Gastroesophageal sphincter (tissue), 3 donors: ENCODE results near the gene CCDC86.

ENCODE experiments used
- CTCF ChIP-seq, 4 experiments: fragments of 200-600 bp in 2 of 4; fragments of 450-650 bp in 2 of 4; sonication (generic) in 1 of 4; IDR thresholded peaks; one replicate each; pipeline ENCODE4 v1.5.1; 2017 to 2019; ENCODE audit warnings: antibody characterized with exemption in 4 of 4, mild to moderate bottlenecking in 2 of 4, moderate library complexity in 2 of 4
- EP300 ChIP-seq: sonication (generic); formaldehyde crosslinking; IDR thresholded peaks from one replicate; pipeline ENCODE4 v1.6.1; 2017; ENCODE audit warnings: antibody characterized with exemption, mild to moderate bottlenecking
- POLR2A ChIP-seq, 2 donors: fragments of 450-650 bp; IDR thresholded peaks; one replicate each; pipeline ENCODE4 v1.6.1; 2017; ENCODE audit warnings: antibody characterized with exemption in 2 of 2, mild to moderate bottlenecking in 2 of 2, moderate library complexity in 1 of 2
- POLR2AphosphoS5 ChIP-seq: sonication (generic); formaldehyde crosslinking; IDR thresholded peaks from one replicate; pipeline ENCODE4 v1.6.1; 2017; ENCODE audit warnings: antibody characterized with exemption

DNA sequence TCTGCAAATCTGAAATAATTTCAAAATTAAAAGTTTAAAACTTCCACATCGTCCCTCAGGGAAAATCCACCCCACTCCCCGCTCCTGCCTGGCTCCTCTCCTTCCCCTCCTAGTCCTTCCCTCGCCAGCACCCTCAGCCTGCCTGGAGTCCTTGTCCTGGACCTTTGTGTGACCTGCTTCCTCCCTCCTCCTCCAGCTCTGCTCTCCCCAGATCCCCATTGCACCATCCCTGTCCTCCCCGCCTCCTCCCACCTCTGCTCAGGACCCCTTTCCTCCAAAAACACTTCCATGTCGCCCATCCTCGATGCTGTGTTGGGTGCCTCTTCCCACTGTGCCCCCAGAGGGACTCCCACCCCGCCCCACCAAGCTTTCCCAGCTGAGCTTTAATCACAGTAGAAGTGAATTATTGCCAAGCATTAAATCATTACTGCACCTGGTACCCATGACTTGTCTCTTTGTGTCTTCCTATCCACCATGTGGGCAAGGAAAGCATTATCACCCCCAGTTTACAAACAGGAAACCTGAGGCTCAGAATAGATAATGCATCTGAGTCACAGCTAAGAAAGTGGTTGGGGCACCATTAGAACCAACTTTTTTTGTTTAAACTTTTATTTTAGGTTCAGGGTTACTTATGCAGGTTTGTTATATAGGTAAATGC lies 23.1 kb downstream of the CCDC86 start:
- TF ChIP-seq CTCF (IDR thresholded peaks at IDR 0.05): no peak
- no peak for TF ChIP-seq POLR2A (IDR thresholded peaks at IDR 0.05)
- no peak for TF ChIP-seq EP300
- no peak for TF ChIP-seq POLR2AphosphoS5
